H9 (cell line): ENCODE results near the gene CLECL1. TPM values are rescaled to one million over a fixed set of nuclear protein-coding genes. Genes with fewer than 3 reads are reported as not detected.

Experiments
- DNase-seq: peaks from one replicate; pipeline ENCODE4 v3.0.0-alpha.2; 2017
- H2AFZ ChIP-seq: one replicate; pipeline ENCODE4 v1.6.1; 2013; ENCODE audit warnings: mild to moderate bottlenecking, low read length, control low read depth, moderate library complexity
- H2AK5ac ChIP-seq: 2 replicates; pipeline ENCODE4 v1.6.1; 2013; ENCODE audit warnings: low read length, control low read depth, mixed read lengths; ENCODE audit not compliant: insufficient read length
- H2BK120ac ChIP-seq: one replicate; pipeline ENCODE4 v1.6.1; 2013; ENCODE audit warnings: low read depth, mild to moderate bottlenecking, low read length, control low read depth, inconsistent platforms; ENCODE audit not compliant: poor library complexity, severe bottlenecking
- H2BK12ac ChIP-seq: 2 replicates; pipeline ENCODE4 v1.6.1; 2013; ENCODE audit warnings: low read length, control low read depth, mixed read lengths, low read depth; ENCODE audit not compliant: insufficient read length
- H2BK15ac ChIP-seq: 2 replicates; pipeline ENCODE4 v1.6.1; 2013; ENCODE audit warnings: low read depth, low read length, control low read depth
- H2BK20ac ChIP-seq: one replicate; pipeline ENCODE4 v1.6.1; 2013; ENCODE audit warnings: low read depth, mild to moderate bottlenecking, low read length, control low read depth, inconsistent platforms; ENCODE audit not compliant: poor library complexity, severe bottlenecking
- H2BK5ac ChIP-seq: 2 replicates; pipeline ENCODE4 v1.6.1; 2013; ENCODE audit warnings: low read length, control low read depth, mixed read lengths; ENCODE audit not compliant: insufficient read length
- H3K14ac ChIP-seq: 2 replicates; pipeline ENCODE4 v1.6.1; 2013; ENCODE audit warnings: low read length, control low read depth; ENCODE audit not compliant: insufficient read depth
- H3K18ac ChIP-seq: 2 replicates; pipeline ENCODE4 v1.6.1; 2013; ENCODE audit warnings: low read depth, mild to moderate bottlenecking, mixed read lengths, low read length, control low read depth; ENCODE audit not compliant: insufficient read length
- H3K23ac ChIP-seq: 2 replicates; pipeline ENCODE4 v1.6.1; 2013; ENCODE audit warnings: low read length, control low read depth, mixed read lengths, low read depth; ENCODE audit not compliant: insufficient read length
- H3K23me2 ChIP-seq: 2 replicates; pipeline ENCODE4 v1.6.1; 2013; ENCODE audit warnings: low read depth, mild to moderate bottlenecking, mixed read lengths, low read length, control low read depth; ENCODE audit not compliant: insufficient read length, poor library complexity, severe bottlenecking
- H3K27ac ChIP-seq: 2 replicates; pipeline ENCODE4 v1.5.1; 2013; ENCODE audit warnings: low read length, control low read depth, mixed read lengths, low read depth; ENCODE audit not compliant: insufficient read length
- H3K27me3 ChIP-seq: 2 replicates; pipeline ENCODE4 v1.6.1; 2013; ENCODE audit warnings: low read length, control low read depth, inconsistent platforms; ENCODE audit not compliant: insufficient read depth
- H3K4ac ChIP-seq: 2 replicates; pipeline ENCODE4 v1.6.1; 2013; ENCODE audit warnings: low read depth, mild to moderate bottlenecking, control low read depth, inconsistent platforms, low read length, moderate library complexity
- H3K4me1 ChIP-seq: 2 replicates; pipeline ENCODE4 v1.6.1; 2013; ENCODE audit warnings: low read length, control low read depth, inconsistent platforms; ENCODE audit not compliant: insufficient read depth
- H3K4me2 ChIP-seq: 2 replicates; pipeline ENCODE4 v1.6.1; 2013; ENCODE audit warnings: low read length, control low read depth, mixed read lengths; ENCODE audit not compliant: insufficient read length, insufficient read depth
- H3K56ac ChIP-seq: 2 replicates; pipeline ENCODE4 v1.6.1; 2013; ENCODE audit warnings: low read depth, mild to moderate bottlenecking, mixed read lengths, low read length, control low read depth; ENCODE audit not compliant: insufficient read length
- H3K79me1 ChIP-seq: 2 replicates; pipeline ENCODE4 v1.6.1; 2013; ENCODE audit warnings: low read depth, mild to moderate bottlenecking, moderate library complexity, low read length, control low read depth, inconsistent platforms; ENCODE audit not compliant: insufficient read depth, poor library complexity, severe bottlenecking
- H3K79me2 ChIP-seq: 2 replicates; pipeline ENCODE4 v1.6.1; 2013; ENCODE audit warnings: low read length, control low read depth, inconsistent platforms; ENCODE audit not compliant: insufficient read depth
- H3K9ac ChIP-seq: 2 replicates; pipeline ENCODE4 v1.6.1; 2013; ENCODE audit warnings: low read length, control low read depth, mixed read lengths; ENCODE audit not compliant: insufficient read length; ENCODE audit errors: extremely low read depth
- H3K9me3 ChIP-seq: one replicate; pipeline ENCODE4 v1.6.1; 2013; ENCODE audit warnings: low read depth, low read length, inconsistent platforms; ENCODE audit not compliant: control insufficient read depth
- H3T11ph ChIP-seq: one replicate; pipeline ENCODE4 v1.6.1; 2013; ENCODE audit warnings: mild to moderate bottlenecking, low read length, control low read depth, inconsistent platforms
- H4K20me1 ChIP-seq: one replicate; pipeline ENCODE4 v1.6.1; 2013; ENCODE audit not compliant: control insufficient read depth, insufficient read length, insufficient read depth
- H4K5ac ChIP-seq: 2 replicates; pipeline ENCODE4 v1.6.1; 2013; ENCODE audit warnings: low read depth, mild to moderate bottlenecking, mixed read lengths, low read length, control low read depth; ENCODE audit not compliant: insufficient read length
- H4K8ac ChIP-seq: replicated peaks from 2 replicates; pipeline ENCODE4 v1.6.1; 2013; ENCODE audit warnings: low read length, control low read depth, mixed read lengths, low read depth; ENCODE audit not compliant: insufficient read length
- H4K91ac ChIP-seq: 2 replicates; pipeline ENCODE4 v1.6.1; 2013; ENCODE audit warnings: low read depth, mild to moderate bottlenecking, moderate library complexity, mixed read lengths, low read length, control low read depth; ENCODE audit not compliant: insufficient read length
- H3K27ac Mint-ChIP-seq, 3 experiments: 2 replicates in 2 of 3; 3 replicates in 1 of 3; pipeline ENCODE4 v1.8.0; 2020 to 2021; ENCODE audit warnings: mixed read lengths in 3 of 3, mild to moderate bottlenecking in 1 of 3, moderate library complexity in 1 of 3
- H3K27me3 Mint-ChIP-seq: 2 replicates; pipeline ENCODE4 v1.8.0; 2021; ENCODE audit warnings: low read depth, mild to moderate bottlenecking, moderate library complexity, mixed read lengths
- H3K36me3 Mint-ChIP-seq, 3 experiments: 2 replicates in 2 of 3; 3 replicates in 1 of 3; pipeline ENCODE4 v1.8.0; 2020 to 2021; ENCODE audit warnings: low read depth in 3 of 3, mixed read lengths in 3 of 3; ENCODE audit not compliant: insufficient read depth in 1 of 3
- H3K4me1 Mint-ChIP-seq, 2 experiments: 2 replicates each; pipeline ENCODE4 v1.8.0; 2020; ENCODE audit warnings: mixed read lengths in 2 of 2
- H3K4me3 Mint-ChIP-seq, 2 experiments: 2 replicates in 1 of 2; 3 replicates in 1 of 2; pipeline ENCODE4 v1.8.0; 2020 to 2021; ENCODE audit warnings: mild to moderate bottlenecking in 2 of 2, mixed read lengths in 2 of 2, moderate library complexity in 1 of 2
- H3K9me3 Mint-ChIP-seq, 2 experiments: 2 replicates in 1 of 2; 3 replicates in 1 of 2; pipeline ENCODE4 v1.8.0; 2020; ENCODE audit warnings: mild to moderate bottlenecking in 2 of 2, mixed read lengths in 2 of 2, moderate library complexity in 1 of 2
- WGBS: extraction: QIAGEN DNeasy Blood & Tissue Kit; methylation state at CpG from one replicate; pipeline ENCODE4 v1.1.7; 2013; ENCODE audit warnings: missing lambda C conversion rate, low lambda C conversion rate, mixed read lengths; ENCODE audit not compliant: insufficient read length; ENCODE audit errors: extremely low coverage; 5-methylcytosine and 5-hydroxymethylcytosine counted together
- total RNA-seq: library from RNA; stranded (reverse); gene quantifications from 2 replicates; pipeline ENCODE4 v1.2.1, GENCODE V29; 2021
- TF ChIP-seq, protein P1 (sequence below): fragments of 200-600 bp; sonication (generic); conservative IDR thresholded peaks from 3 replicates; pipeline ENCODE4 v1.8.0; 2021; ENCODE audit warnings: antibody characterized with exemption, mild to moderate bottlenecking

CLECL1 gene
- total RNA-seq, 1 experiment from 2014 or later: not detected

DNA sequence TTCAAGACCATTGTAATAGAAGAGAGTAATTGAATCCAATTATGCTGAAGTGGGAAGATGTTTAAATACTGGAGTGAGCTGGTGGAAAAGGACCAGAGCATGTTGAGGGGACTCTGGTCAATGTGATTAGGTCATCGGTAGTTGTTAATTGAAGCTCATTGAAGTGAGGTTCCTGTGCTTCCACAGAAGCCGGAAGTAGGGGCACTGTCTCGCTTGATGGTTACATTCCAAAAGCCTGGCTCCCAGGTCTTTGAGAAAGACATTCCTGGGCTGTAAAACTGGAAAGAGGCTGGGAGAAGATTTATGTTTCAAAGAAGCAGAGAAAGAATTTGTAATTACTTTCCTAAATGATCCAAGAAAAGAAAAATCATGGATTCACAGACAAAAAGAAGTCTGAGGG, 12.3 kb upstream of the CLECL1 start:
- Histone ChIP-seq H4K91ac (no peak overlapping the region), H4K5ac (no peak overlapping the region), H2AK5ac (no peak overlapping the region), H4K8ac (no peak overlapping the region), H3K56ac (no peak overlapping the region), H2AFZ (peak overlapping the region; percentile 82), H3K4ac (no peak overlapping the region), H3K79me1 (no peaks in the 10 kb centered on the region), H2BK5ac (no peak overlapping the region), H2BK12ac (no peak overlapping the region), H3K4me2 (no peak overlapping the region), H2BK120ac (no peak overlapping the region), H3K79me2 (no peaks in the 10 kb centered on the region), H2BK15ac (no peak overlapping the region), H3K4me1 (no peaks in the 10 kb centered on the region), H3K14ac (no peak overlapping the region), H3K23ac (no peak overlapping the region), H3K18ac (no peak overlapping the region), H2BK20ac (no peak overlapping the region), H3K27ac (no peak overlapping the region), H3K23me2 (no peaks in the 10 kb centered on the region), H4K20me1 (no peaks in the 10 kb centered on the region), H3K9ac (no peak overlapping the region), H3K27me3 (no peaks in the 10 kb centered on the region), H3T11ph (no peak overlapping the region), H3K9me3 (no peaks in the 10 kb centered on the region)
- Mint-ChIP-seq H3K4me1 (peaks cover 7 to 8% of the 10 kb centered on the region in 2 experiments), H3K9me3 (no peaks in the 10 kb centered on the region), H3K4me3 (no peak overlapping the region), H3K27me3 (no peaks in the 10 kb centered on the region), H3K36me3 (no peaks in the 10 kb centered on the region), H3K27ac (0 out of 7 replicates have a peak overlapping the region, but pooled peaks of 1 of the 3 experiments have one; percentile 8)
- no peak for DNase-seq
- no CpG with 5 or more reads among the region's 3 CpGs for WGBS
- TF ChIP-seq, protein P1, sequence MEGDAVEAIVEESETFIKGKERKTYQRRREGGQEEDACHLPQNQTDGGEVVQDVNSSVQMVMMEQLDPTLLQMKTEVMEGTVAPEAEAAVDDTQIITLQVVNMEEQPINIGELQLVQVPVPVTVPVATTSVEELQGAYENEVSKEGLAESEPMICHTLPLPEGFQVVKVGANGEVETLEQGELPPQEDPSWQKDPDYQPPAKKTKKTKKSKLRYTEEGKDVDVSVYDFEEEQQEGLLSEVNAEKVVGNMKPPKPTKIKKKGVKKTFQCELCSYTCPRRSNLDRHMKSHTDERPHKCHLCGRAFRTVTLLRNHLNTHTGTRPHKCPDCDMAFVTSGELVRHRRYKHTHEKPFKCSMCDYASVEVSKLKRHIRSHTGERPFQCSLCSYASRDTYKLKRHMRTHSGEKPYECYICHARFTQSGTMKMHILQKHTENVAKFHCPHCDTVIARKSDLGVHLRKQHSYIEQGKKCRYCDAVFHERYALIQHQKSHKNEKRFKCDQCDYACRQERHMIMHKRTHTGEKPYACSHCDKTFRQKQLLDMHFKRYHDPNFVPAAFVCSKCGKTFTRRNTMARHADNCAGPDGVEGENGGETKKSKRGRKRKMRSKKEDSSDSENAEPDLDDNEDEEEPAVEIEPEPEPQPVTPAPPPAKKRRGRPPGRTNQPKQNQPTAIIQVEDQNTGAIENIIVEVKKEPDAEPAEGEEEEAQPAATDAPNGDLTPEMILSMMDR: no peak
